Common myeloid progenitor, CD34-positive (primary cell): ENCODE results near the gene MPP3.

Source experiments
- CTCF ChIA-PET: fragments of 350-600 bp; sonication (Branson Sonifier 250); formaldehyde crosslinking; loops from one replicate; lab custom pipeline; 2021; ENCODE audit warnings: antibody characterized with exemption; lab: Charles Lee
- POLR2A ChIA-PET: fragments of 350-600 bp; sonication (Branson Sonifier 250); formaldehyde crosslinking; loops from one replicate; lab custom pipeline; 2021; ENCODE audit warnings: antibody characterized with exemption; lab: Charles Lee
- DNase-seq, 3 donors: peaks; one replicate each; pipeline versions ENCODE4 v3.0.0 to v3.0.0-alpha.2; 2013
- H3K27ac ChIP-seq, 2 experiments: 1 replicate in 1 of 2; 2 replicates in 1 of 2; pipeline ENCODE4 v1.7.0; 2013; ENCODE audit warnings: inconsistent platforms in 2 of 2, low read length in 2 of 2, mild to moderate bottlenecking in 2 of 2, low read depth in 1 of 2, moderate library complexity in 1 of 2; ENCODE audit not compliant: severe bottlenecking in 2 of 2, insufficient read depth in 1 of 2, poor library complexity in 1 of 2
- H3K27me3 ChIP-seq, 5 experiments: replicated peaks in 2 of 5; 1 replicate in 3 of 5; 2 replicates in 2 of 5; pipeline versions ENCODE4 v1.6.1 to v1.7.0; 2013; ENCODE audit warnings: low read length in 4 of 5, mild to moderate bottlenecking in 2 of 5, moderate library complexity in 2 of 5, inconsistent platforms in 1 of 5; ENCODE audit not compliant: insufficient read depth in 5 of 5, control insufficient read depth in 4 of 5
- H3K36me3 ChIP-seq, 4 experiments: 1 replicate in 2 of 4; 2 replicates in 2 of 4; pipeline versions ENCODE4 v1.6.1 to v1.7.0; 2013; ENCODE audit warnings: low read length in 3 of 4, control low read depth in 1 of 4, mild to moderate bottlenecking in 1 of 4; ENCODE audit not compliant: control insufficient read depth in 4 of 4, insufficient read depth in 4 of 4
- H3K4me1 ChIP-seq, 4 experiments: 1 replicate in 3 of 4; 2 replicates in 1 of 4; pipeline versions ENCODE4 v1.6.1 to v1.7.1; 2013; ENCODE audit warnings: low read length in 3 of 4, mild to moderate bottlenecking in 3 of 4, control low read depth in 1 of 4, inconsistent platforms in 1 of 4, moderate library complexity in 1 of 4; ENCODE audit not compliant: control insufficient read depth in 4 of 4, insufficient read depth in 4 of 4; ENCODE audit errors: control extremely low read depth in 1 of 4
- H3K4me3 ChIP-seq, 7 experiments: 1 replicate in 4 of 7; 2 replicates in 3 of 7; pipeline versions ENCODE4 v1.5.1 to v1.7.0; 2013; ENCODE audit warnings: mild to moderate bottlenecking in 7 of 7, low read length in 6 of 7, moderate library complexity in 6 of 7, inconsistent platforms in 2 of 7, low read depth in 2 of 7, control low read depth in 1 of 7; ENCODE audit not compliant: insufficient read depth in 4 of 7, control insufficient read depth in 1 of 7; ENCODE audit errors: extremely low read depth in 1 of 7
- H3K9me3 ChIP-seq, 5 experiments: 1 replicate in 4 of 5; 2 replicates in 1 of 5; pipeline versions ENCODE4 v1.6.1 to v1.7.1; 2013; ENCODE audit warnings: low read length in 4 of 5, mild to moderate bottlenecking in 2 of 5, inconsistent platforms in 1 of 5, low read depth in 1 of 5, moderate library complexity in 1 of 5; ENCODE audit not compliant: control insufficient read depth in 4 of 5, insufficient read depth in 2 of 5; ENCODE audit errors: control extremely low read depth in 1 of 5
- WGBS: methylation state at CpG from one replicate; pipeline ENCODE4 v1.1.5; 2013; ENCODE audit not compliant: insufficient coverage; 5-methylcytosine and 5-hydroxymethylcytosine counted together

MPP3 gene

GRCh38 chr17:43810823-43811222, 22.1 kb downstream of the MPP3 start:
- ChIA-PET CTCF (no interaction called here), POLR2A (no interaction called here)
- H3K9me3 ChIP-seq = no peaks in the 10 kb centered on the region
- no peak overlapping the region for H3K4me3 ChIP-seq
- H3K36me3 ChIP-seq = peaks cover 0 to 31% (median 4%) of the 10 kb centered on the region in 4 experiments
- no peak overlapping the region for H3K27ac ChIP-seq
- no peaks in the 10 kb centered on the region for H3K4me1 ChIP-seq
- no peak for DNase-seq
- H3K27me3 ChIP-seq = no peaks in the 10 kb centered on the region
- 84% methylated on average over 5 of the region's 5 CpGs for WGBS

GRCh38 chr17:43810226-43810715, 22.7 kb downstream of the MPP3 start:
- 80% methylated on average over 1 of the region's 4 CpGs for WGBS

GRCh38 chr17:43809121-43809520, 23.8 kb downstream of the MPP3 start:
- Histone ChIP-seq H3K4me1 (no peaks in the 10 kb centered on the region), H3K36me3 (peaks cover 0 to 30% (median 4%) of the 10 kb centered on the region in 4 experiments), H3K27ac (no peak overlapping the region), H3K4me3 (no peak overlapping the region), H3K27me3 (no peaks in the 10 kb centered on the region), H3K9me3 (no peaks in the 10 kb centered on the region)
- ChIA-PET POLR2A (no interaction called here), CTCF (no interaction called here)
- WGBS = 100% methylated on average over 2 of the region's 5 CpGs
- DNase-seq = no peak

More at GRCh38 chr17:43810226-43810715, 22.7 kb downstream of the MPP3 start:
- ChIA-PET CTCF (no interaction called here), POLR2A (no interaction called here)
- Histone ChIP-seq H3K27ac (no peak overlapping the region), H3K27me3 (no peaks in the 10 kb centered on the region), H3K4me1 (no peaks in the 10 kb centered on the region), H3K9me3 (no peaks in the 10 kb centered on the region), H3K36me3 (peaks cover 0 to 31% (median 4%) of the 10 kb centered on the region in 4 experiments), H3K4me3 (no peak overlapping the region)
- DNase-seq = no peak

- Histone ChIP-seq H3K4me1 (no peaks in the 10 kb centered on the region), H3K9me3 (no peaks in the 10 kb centered on the region), H3K27me3 (no peaks in the 10 kb centered on the region), H3K36me3 (peaks cover 0 to 21% (median under 1%) of the 10 kb centered on the region in 4 experiments), H3K27ac (no peak overlapping the region), H3K4me3 (no peak overlapping the region)
- ChIA-PET POLR2A (no interaction called here), CTCF (interaction anchor here (1.6 kb wide), 1 partner anchor 38 kb away, joined by 4 read pairs; the partner anchor contains the start of gene CD300LG)
- DNase-seq = no peak
- WGBS = 100% methylated on average over 3 of the region's 4 CpGs
Measured at GRCh38 chr17:43808076-43808475, 24.9 kb downstream of the MPP3 start.

GRCh38 chr17:43805117-43805516, 27.8 kb downstream of the MPP3 start:
- no peaks in the 10 kb centered on the region for H3K9me3 ChIP-seq
- peaks cover 0 to 12% (median 0%) of the 10 kb centered on the region in 4 experiments for H3K36me3 ChIP-seq
- no peak for DNase-seq
- no peak overlapping the region for H3K27ac ChIP-seq
- no peaks in the 10 kb centered on the region for H3K27me3 ChIP-seq
- no peak overlapping the region for H3K4me3 ChIP-seq
- ChIA-PET CTCF (no interaction called here), POLR2A (no interaction called here)
- peaks cover 0 to 5% (median 0%) of the 10 kb centered on the region in 4 experiments for H3K4me1 ChIP-seq

GRCh38 chr17:43803758-43804157, 29.2 kb downstream of the MPP3 start:
- H3K4me3 ChIP-seq = no peak overlapping the region
- H3K36me3 ChIP-seq = peaks cover 0 to 6% (median 0%) of the 10 kb centered on the region in 4 experiments
- H3K4me1 ChIP-seq = peaks cover 0 to 5% (median 0%) of the 10 kb centered on the region in 4 experiments
- no peaks in the 10 kb centered on the region for H3K27me3 ChIP-seq
- ChIA-PET CTCF (interaction anchor here (0.6 kb wide), 1 partner anchor 357 kb away, joined by 6 read pairs; no protein-coding TSS in a partner anchor), POLR2A (no interaction called here)
- 84% methylated on average over 3 of the region's 4 CpGs for WGBS
- H3K9me3 ChIP-seq = no peaks in the 10 kb centered on the region
- no peak overlapping the region for H3K27ac ChIP-seq
- no peak for DNase-seq

- WGBS = no CpG with 5 or more reads among the region's 3 CpGs
- CTCF ChIA-PET = no interaction called here
Measured at GRCh38 chr17:43801844-43802243, 31.1 kb downstream of the MPP3 start.

More at GRCh38 chr17:43801844-43802243, 31.1 kb downstream of the MPP3 start:
- Histone ChIP-seq H3K9me3 (no peaks in the 10 kb centered on the region), H3K27me3 (no peaks in the 10 kb centered on the region), H3K4me1 (peaks cover 0 to 5% (median 0%) of the 10 kb centered on the region in 4 experiments), H3K27ac (no peak overlapping the region), H3K36me3 (no peaks in the 10 kb centered on the region), H3K4me3 (no peak overlapping the region)
- DNase-seq = no peak
- POLR2A ChIA-PET = no interaction called here
